ENCODE measurements around the gene EYA2.

- TF ChIP-seq ZNF274 (IDR thresholded peaks at IDR 0.05; ENCODE audit: low read depth, low read length) (no peak), SUZ12 (IDR thresholded peaks at IDR 0.05; ENCODE audit: extremely low read depth, insufficient read depth, insufficient read length) (no peak), YY1 (IDR thresholded peaks at IDR 0.05; ENCODE audit: insufficient read depth, insufficient read length) (no peak)
These were observed 255.9 kb downstream of the EYA2 start for GRCh38 chr20:47150403-47151152.
